HepG2 (cell line): ENCODE measurements around the gene DNAJC13. TPM values are rescaled to one million over a fixed set of nuclear protein-coding genes. Genes with fewer than 3 reads are reported as not detected.

ENCODE experiments used
- AGO2 ChIP-seq: fragments of 200-400 bp; formaldehyde crosslinking; optimal IDR thresholded peaks from 2 replicates; pipeline ENCODE3; 2017; ENCODE audit warnings: mild to moderate bottlenecking, low read depth, low read length, moderate library complexity
- CBX5 ChIP-seq: sonication (generic); formaldehyde crosslinking; IDR thresholded peaks from 2 replicates; pipeline ENCODE4 v1.4.0; 2020; ENCODE audit warnings: missing genetic modification reagents, borderline replicate concordance
- FOXK2 ChIP-seq: fragments of 450-650 bp; IDR thresholded peaks from 2 replicates; pipeline ENCODE4 v1.6.1; 2016
- GATAD1 ChIP-seq: IDR thresholded peaks from 2 replicates; pipeline ENCODE4 v1.6.1; 2016; ENCODE audit warnings: missing genetic modification reagents, missing compliant biosample characterization
- HNF4G ChIP-seq, 2 experiments: sonication (generic) in 1 of 2; formaldehyde crosslinking in 1 of 2; IDR thresholded peaks; 2 replicates each; pipeline versions ENCODE4 v1.4.0 to v1.6.1; 2011 to 2020; ENCODE audit warnings: borderline replicate concordance in 2 of 2, low read depth in 2 of 2, mild to moderate bottlenecking in 2 of 2, low read length in 1 of 2, missing genetic modification reagents in 1 of 2, moderate library complexity in 1 of 2
- NFKBIZ ChIP-seq: IDR thresholded peaks from 2 replicates; pipeline ENCODE4 v1.6.1; 2018; ENCODE audit warnings: missing genetic modification reagents, missing compliant biosample characterization
- PCBP1 ChIP-seq: fragments of 200-400 bp; formaldehyde crosslinking; IDR thresholded peaks from 2 replicates; pipeline ENCODE4 v1.6.1; 2017; ENCODE audit warnings: mild to moderate bottlenecking, low read depth, low read length, borderline replicate concordance
- SNRNP70 ChIP-seq: fragments of 200-400 bp; formaldehyde crosslinking; IDR thresholded peaks from 2 replicates; pipeline ENCODE4 v1.6.1; 2017; ENCODE audit warnings: mild to moderate bottlenecking, low read depth, low read length, moderate library complexity
- THAP11 ChIP-seq: IDR thresholded peaks from 2 replicates; pipeline ENCODE4 v1.6.1; 2016; ENCODE audit warnings: missing biosample characterization, missing genetic modification reagents
- U2AF1 ChIP-seq: fragments of 200-400 bp; formaldehyde crosslinking; optimal IDR thresholded peaks from 2 replicates; pipeline ENCODE3; 2017; ENCODE audit warnings: mild to moderate bottlenecking, low read depth, low read length
- ZBTB42 ChIP-seq: sonication (generic); formaldehyde crosslinking; IDR thresholded peaks from 2 replicates; pipeline ENCODE4 v1.5.0; 2020; ENCODE audit warnings: mild to moderate bottlenecking, missing genetic modification reagents
- ZKSCAN5 ChIP-seq: sonication (generic); formaldehyde crosslinking; IDR thresholded peaks from 2 replicates; pipeline ENCODE4 v1.5.1; 2020; ENCODE audit warnings: mild to moderate bottlenecking, missing genetic modification reagents
- ZNF33A ChIP-seq: sonication (generic); formaldehyde crosslinking; IDR thresholded peaks from 2 replicates; pipeline ENCODE4 v1.5.1; 2020; ENCODE audit warnings: missing genetic modification reagents, mild to moderate bottlenecking, moderate library complexity, borderline replicate concordance
- ZNF605 ChIP-seq: sonication (generic); formaldehyde crosslinking; IDR thresholded peaks from 2 replicates; pipeline ENCODE4 v1.8.0; 2022; ENCODE audit warnings: mild to moderate bottlenecking, missing genetic modification reagents
- ZNF781 ChIP-seq: sonication (generic); formaldehyde crosslinking; IDR thresholded peaks from 2 replicates; pipeline ENCODE4 v1.5.1; 2020; ENCODE audit warnings: borderline replicate concordance, mild to moderate bottlenecking, missing genetic modification reagents; ENCODE audit errors: not compliant biosample characterization
- polyA plus RNA-seq, 8 experiments: library from polyadenylated mRNA; depleted of rRNA in 3 of 8; stranded (reverse) in 7 of 8; unstranded in 1 of 8; fragments of >200 nt; fragmentation: Illumina TruSeq in 4 of 8; extraction: Trizol in 4 of 8; gene quantifications; 2 replicates each; pipeline versions ENCODE4 v1.2.1 to v1.2.3, GENCODE V29; 2011 to 2016; ENCODE audit warnings: low read depth in 4 of 8, missing spikeins in 1 of 8, mixed read lengths in 1 of 8; ENCODE audit not compliant: insufficient read depth in 1 of 8
- total RNA-seq, 5 experiments: library from RNA; depleted of rRNA; stranded (reverse); fragments of >200 nt; fragmentation: Illumina TruSeq; extraction: Trizol; gene quantifications; 2 replicates each; pipeline ENCODE4 v1.2.3, GENCODE V29; 2016; ENCODE audit warnings: low read depth in 1 of 5
- TF ChIP-seq, protein P1 (sequence below): sonication (generic); formaldehyde crosslinking; conservative IDR thresholded peaks from 2 replicates; pipeline ENCODE4 v1.4.0; 2020; ENCODE audit warnings: missing genetic modification reagents
- TF ChIP-seq, protein P2 (sequence below): sonication (generic); formaldehyde crosslinking; IDR thresholded peaks from 2 replicates; pipeline ENCODE4 v1.4.0; 2020; ENCODE audit warnings: missing genetic modification reagents, mild to moderate bottlenecking, borderline replicate concordance
- TF ChIP-seq, protein P3 (sequence below): sonication (generic); formaldehyde crosslinking; IDR thresholded peaks from 2 replicates; pipeline ENCODE4 v1.8.0; 2022; ENCODE audit warnings: mild to moderate bottlenecking, missing genetic modification reagents
- TF ChIP-seq, protein P4 (sequence below): sonication (generic); formaldehyde crosslinking; IDR thresholded peaks from 2 replicates; pipeline ENCODE4 v1.5.1; 2020; ENCODE audit warnings: missing genetic modification reagents, mild to moderate bottlenecking, borderline replicate concordance
- TF ChIP-seq, protein P5 (sequence below): sonication (generic); formaldehyde crosslinking; IDR thresholded peaks from 2 replicates; pipeline ENCODE4 v1.4.0; 2020; ENCODE audit warnings: missing genetic modification reagents

Gene DNAJC13
- total and polyA plus RNA-seq, 2 of the 13 experiments (the other 11 are each of a cell fraction or from before 2014, with no cell fraction given) = 9.1 to 26.2 TPM

DNA sequence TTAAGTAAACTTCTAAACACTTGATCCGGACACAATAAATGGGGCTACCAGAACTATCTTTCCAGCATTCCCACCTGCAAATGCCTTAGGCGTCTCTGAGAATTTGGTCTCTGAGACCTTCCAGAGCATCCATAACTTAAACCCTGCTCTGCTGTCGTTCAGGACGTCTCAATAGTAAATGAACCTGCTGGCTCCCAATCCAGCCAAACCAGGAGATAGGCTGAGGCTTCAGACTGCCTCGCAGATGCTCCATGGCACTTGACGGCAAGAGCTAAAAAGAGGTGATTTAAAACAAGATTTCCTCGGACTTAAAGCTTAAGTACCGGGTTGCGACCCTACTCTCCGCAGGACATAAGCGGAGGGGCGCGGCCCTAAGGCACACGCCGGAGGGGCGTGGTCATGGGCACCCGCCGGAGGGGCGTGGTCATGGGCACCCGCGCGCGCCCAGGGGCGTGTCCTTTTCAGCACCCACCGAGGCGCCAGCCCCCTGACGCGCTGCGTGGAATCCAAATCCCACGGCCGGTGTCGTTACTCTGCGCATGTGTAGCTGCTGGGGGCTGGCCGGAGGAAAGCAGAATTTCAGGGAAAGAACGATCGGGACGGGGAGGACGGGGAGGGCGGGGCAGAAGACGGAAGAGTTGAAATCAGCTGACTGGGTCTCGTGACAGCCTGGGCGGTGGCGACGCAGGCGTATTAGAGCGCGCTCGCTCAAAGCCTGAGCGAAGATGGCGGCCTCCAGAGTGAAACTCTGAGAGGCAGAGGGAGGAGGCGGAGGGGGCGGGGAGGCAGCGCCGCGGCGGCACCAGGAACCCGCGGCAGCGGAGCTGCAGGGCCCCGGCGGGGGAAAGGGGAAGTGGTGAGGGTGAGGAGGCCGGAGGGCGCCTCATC lies at the start of gene DNAJC13 (continued):
- TF ChIP-seq CBX5 (CRISPR knock-in tag) (no peak), AGO2 (no peak), SNRNP70 (no peak), PCBP1 (0 out of 2 replicates have a peak, but pooled peaks have one; percentile 83), HNF4G (IDR thresholded peaks at IDR 0.05; ENCODE audit: borderline replicate concordance, low read depth, low read length) (no peak), HNF4G (CRISPR knock-in tag; IDR thresholded peaks at IDR 0.05; ENCODE audit: borderline replicate concordance, low read depth) (no peak), ZNF605 (CRISPR knock-in tag) (0 out of 2 replicates have a peak, but pooled peaks have one; percentile 54), FOXK2 (no peak), GATAD1 (CRISPR knock-in tag) (peak; percentile 91), ZNF781 (CRISPR knock-in tag) (no peak), ZBTB42 (CRISPR knock-in tag) (no peak), ZKSCAN5 (no peak), NFKBIZ (CRISPR knock-in tag) (no peak), U2AF1 (no peak), ZNF33A (0 out of 2 replicates have a peak, but pooled peaks have one; percentile 57), THAP11 (peak; percentile 68)
- TF ChIP-seq, protein P1, sequence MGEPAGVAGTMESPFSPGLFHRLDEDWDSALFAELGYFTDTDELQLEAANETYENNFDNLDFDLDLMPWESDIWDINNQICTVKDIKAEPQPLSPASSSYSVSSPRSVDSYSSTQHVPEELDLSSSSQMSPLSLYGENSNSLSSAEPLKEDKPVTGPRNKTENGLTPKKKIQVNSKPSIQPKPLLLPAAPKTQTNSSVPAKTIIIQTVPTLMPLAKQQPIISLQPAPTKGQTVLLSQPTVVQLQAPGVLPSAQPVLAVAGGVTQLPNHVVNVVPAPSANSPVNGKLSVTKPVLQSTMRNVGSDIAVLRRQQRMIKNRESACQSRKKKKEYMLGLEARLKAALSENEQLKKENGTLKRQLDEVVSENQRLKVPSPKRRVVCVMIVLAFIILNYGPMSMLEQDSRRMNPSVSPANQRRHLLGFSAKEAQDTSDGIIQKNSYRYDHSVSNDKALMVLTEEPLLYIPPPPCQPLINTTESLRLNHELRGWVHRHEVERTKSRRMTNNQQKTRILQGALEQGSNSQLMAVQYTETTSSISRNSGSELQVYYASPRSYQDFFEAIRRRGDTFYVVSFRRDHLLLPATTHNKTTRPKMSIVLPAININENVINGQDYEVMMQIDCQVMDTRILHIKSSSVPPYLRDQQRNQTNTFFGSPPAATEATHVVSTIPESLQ = no peak
- TF ChIP-seq, protein P2, sequence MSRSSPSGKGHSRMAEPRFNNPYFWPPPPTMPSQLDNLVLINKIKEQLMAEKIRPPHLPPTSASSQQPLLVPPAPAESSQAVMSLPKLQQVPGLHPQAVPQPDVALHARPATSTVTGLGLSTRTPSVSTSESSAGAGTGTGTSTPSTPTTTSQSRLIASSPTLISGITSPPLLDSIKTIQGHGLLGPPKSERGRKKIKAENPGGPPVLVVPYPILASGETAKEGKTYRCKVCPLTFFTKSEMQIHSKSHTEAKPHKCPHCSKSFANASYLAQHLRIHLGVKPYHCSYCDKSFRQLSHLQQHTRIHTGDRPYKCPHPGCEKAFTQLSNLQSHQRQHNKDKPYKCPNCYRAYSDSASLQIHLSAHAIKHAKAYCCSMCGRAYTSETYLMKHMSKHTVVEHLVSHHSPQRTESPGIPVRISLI (CRISPR knock-in tag) = no peak
- TF ChIP-seq, protein P3, sequence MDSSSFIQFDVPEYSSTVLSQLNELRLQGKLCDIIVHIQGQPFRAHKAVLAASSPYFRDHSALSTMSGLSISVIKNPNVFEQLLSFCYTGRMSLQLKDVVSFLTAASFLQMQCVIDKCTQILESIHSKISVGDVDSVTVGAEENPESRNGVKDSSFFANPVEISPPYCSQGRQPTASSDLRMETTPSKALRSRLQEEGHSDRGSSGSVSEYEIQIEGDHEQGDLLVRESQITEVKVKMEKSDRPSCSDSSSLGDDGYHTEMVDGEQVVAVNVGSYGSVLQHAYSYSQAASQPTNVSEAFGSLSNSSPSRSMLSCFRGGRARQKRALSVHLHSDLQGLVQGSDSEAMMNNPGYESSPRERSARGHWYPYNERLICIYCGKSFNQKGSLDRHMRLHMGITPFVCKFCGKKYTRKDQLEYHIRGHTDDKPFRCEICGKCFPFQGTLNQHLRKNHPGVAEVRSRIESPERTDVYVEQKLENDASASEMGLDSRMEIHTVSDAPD (CRISPR knock-in tag) = no peak
- TF ChIP-seq, protein P4, sequence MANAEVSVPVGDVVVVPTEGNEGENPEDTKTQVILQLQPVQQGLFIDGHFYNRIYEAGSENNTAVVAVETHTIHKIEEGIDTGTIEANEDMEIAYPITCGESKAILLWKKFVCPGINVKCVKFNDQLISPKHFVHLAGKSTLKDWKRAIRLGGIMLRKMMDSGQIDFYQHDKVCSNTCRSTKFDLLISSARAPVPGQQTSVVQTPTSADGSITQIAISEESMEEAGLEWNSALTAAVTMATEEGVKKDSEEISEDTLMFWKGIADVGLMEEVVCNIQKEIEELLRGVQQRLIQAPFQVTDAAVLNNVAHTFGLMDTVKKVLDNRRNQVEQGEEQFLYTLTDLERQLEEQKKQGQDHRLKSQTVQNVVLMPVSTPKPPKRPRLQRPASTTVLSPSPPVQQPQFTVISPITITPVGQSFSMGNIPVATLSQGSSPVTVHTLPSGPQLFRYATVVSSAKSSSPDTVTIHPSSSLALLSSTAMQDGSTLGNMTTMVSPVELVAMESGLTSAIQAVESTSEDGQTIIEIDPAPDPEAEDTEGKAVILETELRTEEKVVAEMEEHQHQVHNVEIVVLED = peak; percentile 75; the same call in 1 of the 2 replicates
- TF ChIP-seq, protein P5, sequence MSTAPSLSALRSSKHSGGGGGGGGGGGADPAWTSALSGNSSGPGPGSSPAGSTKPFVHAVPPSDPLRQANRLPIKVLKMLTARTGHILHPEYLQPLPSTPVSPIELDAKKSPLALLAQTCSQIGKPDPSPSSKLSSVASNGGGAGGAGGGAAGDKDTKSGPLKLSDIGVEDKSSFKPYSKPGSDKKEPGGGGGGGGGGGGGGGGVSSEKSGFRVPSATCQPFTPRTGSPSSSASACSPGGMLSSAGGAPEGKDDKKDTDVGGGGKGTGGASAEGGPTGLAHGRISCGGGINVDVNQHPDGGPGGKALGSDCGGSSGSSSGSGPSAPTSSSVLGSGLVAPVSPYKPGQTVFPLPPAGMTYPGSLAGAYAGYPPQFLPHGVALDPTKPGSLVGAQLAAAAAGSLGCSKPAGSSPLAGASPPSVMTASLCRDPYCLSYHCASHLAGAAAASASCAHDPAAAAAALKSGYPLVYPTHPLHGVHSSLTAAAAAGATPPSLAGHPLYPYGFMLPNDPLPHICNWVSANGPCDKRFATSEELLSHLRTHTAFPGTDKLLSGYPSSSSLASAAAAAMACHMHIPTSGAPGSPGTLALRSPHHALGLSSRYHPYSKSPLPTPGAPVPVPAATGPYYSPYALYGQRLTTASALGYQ (CRISPR knock-in tag) = no peak
